ENCODE data around the gene COX7B2. TPM values are rescaled to one million over a fixed set of nuclear protein-coding genes. Genes with fewer than 3 reads are reported as not detected.

Gene COX7B2
- total and polyA plus RNA-seq, 2 of the 4 experiments (the other 2 are of a cell fraction), result not detected

DNA sequence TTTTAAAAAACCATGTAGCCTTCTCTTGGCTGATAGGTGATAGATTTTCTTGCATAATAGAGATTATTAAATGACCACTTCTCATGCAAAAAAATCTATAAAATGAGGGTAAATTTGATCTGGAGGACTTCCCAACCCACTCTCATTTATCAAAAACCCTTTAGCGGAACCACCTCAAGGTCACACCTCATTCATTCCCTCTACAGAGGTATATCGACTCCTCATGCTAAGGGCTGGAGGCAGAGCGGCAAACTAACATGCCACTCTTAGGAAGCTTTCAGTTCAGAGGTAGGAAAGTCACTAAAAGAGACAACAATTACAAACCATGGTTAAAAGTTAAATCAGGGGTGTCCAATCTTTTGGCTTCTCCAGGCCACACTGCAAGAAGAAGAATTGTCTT is 90.0 kb downstream of the COX7B2 start:
- ATAC-seq (ENCODE audit: low read depth), result no peak
- H4K20me1 ChIP-seq (ENCODE audit: insufficient read depth, low read length), result no peaks in the 10 kb centered on the region
- no peak overlapping the region for H2AFZ ChIP-seq (replicated peaks; ENCODE audit: low read length, poor library complexity)
- WGBS, 2 experiments (ENCODE audit: extremely low coverage in 2 of 2, insufficient read length in 1 of 2), result no CpG with 5 or more reads among the region's 3 CpGs
- H3K4me2 ChIP-seq (ENCODE audit: low read depth, low read length), result no peak overlapping the region
- H4K8ac ChIP-seq (ENCODE audit: low read depth in 2 of 2, low read length in 2 of 2), result no peak overlapping the region
- H4K91ac ChIP-seq (ENCODE audit: insufficient read depth, low read depth, low read length), result no peak overlapping the region
- intact Hi-C loops (cut with micrococcal nuclease) (no loop called here), dilution Hi-C loops (cut with HindIII; ENCODE audit: low sequenced_read_pairs, unreplicated experiment) (no loop called here), in situ Hi-C loops (cut with MboI; ENCODE audit: low sequenced_read_pairs) (no loop called here)
- TF ChIP-seq CTCF (conservative IDR thresholded peaks at IDR 0.05; ENCODE audit: low read depth, low read length) (no peak), MAFK (IDR thresholded peaks at IDR 0.05; ENCODE audit: low read depth, low read length) (no peak), RAD21 (IDR thresholded peaks at IDR 0.05; ENCODE audit: low read length) (no peak)
- H3K27me3 ChIP-seq (ENCODE audit: control insufficient read depth, insufficient read depth, low read length), result no peaks in the 10 kb centered on the region
- H3K56ac ChIP-seq (ENCODE audit: extremely low read depth, insufficient read depth, low read length), result no peak overlapping the region
- no peak overlapping the region for H2BK5ac ChIP-seq (ENCODE audit: low read depth, low read length, poor library complexity, severe bottlenecking)
- H4K5ac ChIP-seq (ENCODE audit: low read depth, low read length), result no peak overlapping the region
- H2AK5ac ChIP-seq (ENCODE audit: low read depth, low read length), result no peak overlapping the region
- H3K9me1 ChIP-seq (ENCODE audit: insufficient read depth, low read length), result no peaks in the 10 kb centered on the region
- H2AK9ac ChIP-seq (replicated peaks; ENCODE audit: low read depth, low read length, poor library complexity), result no peak overlapping the region
- H3K18ac ChIP-seq (ENCODE audit: low read depth, low read length), result no peak overlapping the region
- no peak overlapping the region for H3K14ac ChIP-seq (replicated peaks; ENCODE audit: low read depth, low read length)
- no peak overlapping the region for H3K4me3 ChIP-seq (ENCODE audit: insufficient read depth, low read depth, low read length)
- no peak overlapping the region for H3K27ac ChIP-seq (ENCODE audit: insufficient read depth, low read length)
- no peaks in the 10 kb centered on the region for H3K9me3 ChIP-seq (ENCODE audit: control insufficient read depth, insufficient read depth, low read length)
- H3K4me1 ChIP-seq (ENCODE audit: control insufficient read depth, insufficient read depth, low read length), result no peaks in the 10 kb centered on the region
- POLR2A ChIA-PET (ENCODE audit: unreplicated experiment), result no interaction called here
- H3K4ac ChIP-seq (ENCODE audit: low read depth, low read length), result no peak overlapping the region
- no peak overlapping the region for H3K9ac ChIP-seq (ENCODE audit: low read depth, low read length)
- H3K79me1 ChIP-seq (ENCODE audit: low read depth in 1 of 2, low read length in 2 of 2), result no peaks in the 10 kb centered on the region
- DNase-seq, result no peak
- H3K36me3 ChIP-seq (ENCODE audit: control insufficient read depth, insufficient read depth, low read length), result no peaks in the 10 kb centered on the region
- no peak overlapping the region for H2BK20ac ChIP-seq (ENCODE audit: low read depth, low read length)
- BruUV-seq (replicated peaks), result no TSS peak
- CTCF ChIA-PET, result interaction anchor here (0.7 kb wide), 1 partner anchor 13 kb away, joined by 3 read pairs; no protein-coding TSS in a partner anchor
- no peak overlapping the region for H2BK120ac ChIP-seq (ENCODE audit: low read depth, low read length)
- no peak overlapping the region for H2BK15ac ChIP-seq (ENCODE audit: low read depth, low read length)
- no peak overlapping the region for H3K23ac ChIP-seq (ENCODE audit: low read depth, low read length)

All from IMR-90 (cell line).